HepG2 (cell line): Measurements from ENCODE around the gene TUBA4A. TPM values are rescaled to one million over a fixed set of nuclear protein-coding genes. Genes with fewer than 3 reads are reported as not detected.

Experiments
- ARHGAP35 ChIP-seq: sonication (generic); formaldehyde crosslinking; IDR thresholded peaks from 2 replicates; pipeline ENCODE4 v1.9.0; 2022; ENCODE audit warnings: mild to moderate bottlenecking, inconsistent platforms, moderate library complexity, missing genetic modification reagents, borderline replicate concordance
- ARID2 ChIP-seq: sonication (generic); formaldehyde crosslinking; IDR thresholded peaks from 2 replicates; pipeline ENCODE4 v1.8.1; 2022; ENCODE audit warnings: mild to moderate bottlenecking, missing genetic modification reagents, borderline replicate concordance
- ATF1 ChIP-seq: IDR thresholded peaks from 2 replicates; pipeline ENCODE4 v1.6.1; 2016; ENCODE audit warnings: mild to moderate bottlenecking, control low read depth
- BRD4 ChIP-seq: sonication (generic); formaldehyde crosslinking; IDR thresholded peaks from 2 replicates; pipeline ENCODE4 v1.4.0; 2020; ENCODE audit warnings: missing genetic modification reagents
- EZH2 ChIP-seq: conservative IDR thresholded peaks from 2 replicates; pipeline ENCODE4 v1.6.1; 2012; ENCODE audit warnings: mild to moderate bottlenecking, low read depth, low read length, moderate library complexity
- HHEX ChIP-seq: IDR thresholded peaks from 2 replicates; pipeline ENCODE4 v1.6.1; 2016; ENCODE audit warnings: control low read depth
- JUNB ChIP-seq: sonication (generic); formaldehyde crosslinking; IDR thresholded peaks from 2 replicates; pipeline ENCODE4 v1.8.0; 2022; ENCODE audit warnings: missing genetic modification reagents, mild to moderate bottlenecking, borderline replicate concordance
- ZNF3 ChIP-seq: IDR thresholded peaks from 2 replicates; pipeline ENCODE4 v1.7.0; 2017; ENCODE audit warnings: inconsistent platforms
- ZNF841 ChIP-seq: sonication (generic); formaldehyde crosslinking; IDR thresholded peaks from 2 replicates; pipeline ENCODE4 v1.8.1; 2023; ENCODE audit warnings: missing genetic modification reagents, borderline replicate concordance
- ZZZ3 ChIP-seq: sonication (generic); formaldehyde crosslinking; IDR thresholded peaks from 2 replicates; pipeline ENCODE4 v1.4.0; 2020; ENCODE audit warnings: missing genetic modification reagents, mild to moderate bottlenecking, borderline replicate concordance
- polyA plus RNA-seq, 8 experiments: library from polyadenylated mRNA; depleted of rRNA in 3 of 8; stranded (reverse) in 7 of 8; unstranded in 1 of 8; fragments of >200 nt; fragmentation: Illumina TruSeq in 4 of 8; extraction: Trizol in 4 of 8; gene quantifications; 2 replicates each; pipeline versions ENCODE4 v1.2.1 to v1.2.3, GENCODE V29; 2011 to 2016; ENCODE audit warnings: low read depth in 4 of 8, missing spikeins in 1 of 8, mixed read lengths in 1 of 8; ENCODE audit not compliant: insufficient read depth in 1 of 8
- total RNA-seq, 5 experiments: library from RNA; depleted of rRNA; stranded (reverse); fragments of >200 nt; fragmentation: Illumina TruSeq; extraction: Trizol; gene quantifications; 2 replicates each; pipeline ENCODE4 v1.2.3, GENCODE V29; 2016; ENCODE audit warnings: low read depth in 1 of 5
- TF ChIP-seq, protein P1 (sequence below): sonication (generic); formaldehyde crosslinking; IDR thresholded peaks from 2 replicates; pipeline ENCODE4 v1.4.0; 2020; ENCODE audit warnings: missing genetic modification reagents
- TF ChIP-seq, protein P2 (sequence below): sonication (generic); formaldehyde crosslinking; IDR thresholded peaks from 2 replicates; pipeline ENCODE4 v1.5.0; 2020; ENCODE audit warnings: missing genetic modification reagents
- TF ChIP-seq, protein P3 (sequence below): sonication (generic); formaldehyde crosslinking; IDR thresholded peaks from 2 replicates; pipeline ENCODE4 v1.8.0; 2022; ENCODE audit warnings: missing genetic modification reagents, mild to moderate bottlenecking, moderate library complexity, borderline replicate concordance
- TF ChIP-seq, protein P4 (sequence below): sonication (generic); formaldehyde crosslinking; IDR thresholded peaks from 2 replicates; pipeline ENCODE4 v1.4.0; 2020; ENCODE audit warnings: low read depth, mild to moderate bottlenecking, missing genetic modification reagents
- TF ChIP-seq, protein P5 (sequence below): IDR thresholded peaks from 2 replicates; pipeline ENCODE4 v1.6.1; 2016
- TF ChIP-seq, protein P6 (sequence below): IDR thresholded peaks from 2 replicates; pipeline ENCODE4 v1.6.1; 2016; ENCODE audit warnings: mild to moderate bottlenecking, missing biosample characterization, missing genetic modification reagents

TUBA4A gene
- total and polyA plus RNA-seq, 2 of the 13 experiments (the other 11 are each of a cell fraction or from before 2014, with no cell fraction given): 1.3 to 12.7 TPM

DNA sequence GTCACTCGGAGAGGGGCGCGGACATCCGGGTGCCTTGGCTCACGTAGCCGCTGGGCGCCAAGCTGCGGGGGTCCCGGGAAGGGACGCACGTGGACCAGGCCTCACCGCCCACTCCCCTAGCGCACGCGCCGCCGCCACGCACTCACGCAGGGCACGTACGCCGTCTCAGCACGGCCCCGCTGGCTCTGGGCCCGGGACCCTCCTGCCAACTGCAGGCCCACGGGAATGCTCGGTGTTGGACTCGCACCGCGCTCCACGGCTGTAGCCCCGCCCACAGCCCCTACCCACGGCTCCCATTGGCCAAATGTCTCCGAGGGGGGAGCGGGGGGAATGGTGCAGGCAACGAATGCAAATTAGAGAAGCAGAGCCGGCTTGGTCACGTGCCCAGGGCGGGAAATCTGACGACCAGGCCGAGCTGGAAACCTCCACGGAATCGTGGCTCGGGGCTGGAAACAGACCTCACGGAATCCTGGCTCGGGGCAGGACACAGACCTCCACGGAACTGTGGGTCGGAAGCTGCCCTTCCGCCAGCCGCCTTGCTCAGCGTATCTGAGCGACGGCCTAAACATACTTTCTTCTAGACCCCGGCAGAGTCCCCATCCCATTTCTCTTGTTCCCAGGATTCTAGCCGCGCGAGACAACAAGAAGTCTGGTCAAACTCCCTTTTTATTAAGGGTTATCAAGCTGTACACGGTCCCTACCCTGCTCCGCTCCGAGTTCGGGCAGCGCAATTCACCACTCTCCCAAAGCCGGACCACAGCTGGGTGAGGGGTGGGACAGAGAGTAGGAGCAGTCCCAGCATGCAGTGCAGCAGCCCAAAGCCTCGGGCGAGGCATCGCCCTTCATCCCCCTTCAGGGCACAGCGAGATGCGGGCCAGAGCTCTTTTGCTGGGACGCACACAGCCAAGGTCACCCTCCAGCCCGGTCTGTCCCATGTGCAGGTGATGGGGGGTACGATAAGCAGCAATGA lies 34.7 kb downstream of the TUBA4A start, which contains the start of gene ABCB6 (continued):
- TF ChIP-seq, protein P1, sequence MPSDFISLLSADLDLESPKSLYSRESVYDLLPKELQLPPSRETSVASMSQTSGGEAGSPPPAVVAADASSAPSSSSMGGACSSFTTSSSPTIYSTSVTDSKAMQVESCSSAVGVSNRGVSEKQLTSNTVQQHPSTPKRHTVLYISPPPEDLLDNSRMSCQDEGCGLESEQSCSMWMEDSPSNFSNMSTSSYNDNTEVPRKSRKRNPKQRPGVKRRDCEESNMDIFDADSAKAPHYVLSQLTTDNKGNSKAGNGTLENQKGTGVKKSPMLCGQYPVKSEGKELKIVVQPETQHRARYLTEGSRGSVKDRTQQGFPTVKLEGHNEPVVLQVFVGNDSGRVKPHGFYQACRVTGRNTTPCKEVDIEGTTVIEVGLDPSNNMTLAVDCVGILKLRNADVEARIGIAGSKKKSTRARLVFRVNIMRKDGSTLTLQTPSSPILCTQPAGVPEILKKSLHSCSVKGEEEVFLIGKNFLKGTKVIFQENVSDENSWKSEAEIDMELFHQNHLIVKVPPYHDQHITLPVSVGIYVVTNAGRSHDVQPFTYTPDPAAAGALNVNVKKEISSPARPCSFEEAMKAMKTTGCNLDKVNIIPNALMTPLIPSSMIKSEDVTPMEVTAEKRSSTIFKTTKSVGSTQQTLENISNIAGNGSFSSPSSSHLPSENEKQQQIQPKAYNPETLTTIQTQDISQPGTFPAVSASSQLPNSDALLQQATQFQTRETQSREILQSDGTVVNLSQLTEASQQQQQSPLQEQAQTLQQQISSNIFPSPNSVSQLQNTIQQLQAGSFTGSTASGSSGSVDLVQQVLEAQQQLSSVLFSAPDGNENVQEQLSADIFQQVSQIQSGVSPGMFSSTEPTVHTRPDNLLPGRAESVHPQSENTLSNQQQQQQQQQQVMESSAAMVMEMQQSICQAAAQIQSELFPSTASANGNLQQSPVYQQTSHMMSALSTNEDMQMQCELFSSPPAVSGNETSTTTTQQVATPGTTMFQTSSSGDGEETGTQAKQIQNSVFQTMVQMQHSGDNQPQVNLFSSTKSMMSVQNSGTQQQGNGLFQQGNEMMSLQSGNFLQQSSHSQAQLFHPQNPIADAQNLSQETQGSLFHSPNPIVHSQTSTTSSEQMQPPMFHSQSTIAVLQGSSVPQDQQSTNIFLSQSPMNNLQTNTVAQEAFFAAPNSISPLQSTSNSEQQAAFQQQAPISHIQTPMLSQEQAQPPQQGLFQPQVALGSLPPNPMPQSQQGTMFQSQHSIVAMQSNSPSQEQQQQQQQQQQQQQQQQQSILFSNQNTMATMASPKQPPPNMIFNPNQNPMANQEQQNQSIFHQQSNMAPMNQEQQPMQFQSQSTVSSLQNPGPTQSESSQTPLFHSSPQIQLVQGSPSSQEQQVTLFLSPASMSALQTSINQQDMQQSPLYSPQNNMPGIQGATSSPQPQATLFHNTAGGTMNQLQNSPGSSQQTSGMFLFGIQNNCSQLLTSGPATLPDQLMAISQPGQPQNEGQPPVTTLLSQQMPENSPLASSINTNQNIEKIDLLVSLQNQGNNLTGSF (CRISPR knock-in tag): peak; percentile 75
- TF ChIP-seq HHEX: no peak
- peak; percentile 96 for TF ChIP-seq ZZZ3 (CRISPR knock-in tag)
- TF ChIP-seq ZNF3 (CRISPR knock-in tag): 0 out of 2 replicates have a peak, but pooled peaks have one; percentile 15
- TF ChIP-seq, protein P2, sequence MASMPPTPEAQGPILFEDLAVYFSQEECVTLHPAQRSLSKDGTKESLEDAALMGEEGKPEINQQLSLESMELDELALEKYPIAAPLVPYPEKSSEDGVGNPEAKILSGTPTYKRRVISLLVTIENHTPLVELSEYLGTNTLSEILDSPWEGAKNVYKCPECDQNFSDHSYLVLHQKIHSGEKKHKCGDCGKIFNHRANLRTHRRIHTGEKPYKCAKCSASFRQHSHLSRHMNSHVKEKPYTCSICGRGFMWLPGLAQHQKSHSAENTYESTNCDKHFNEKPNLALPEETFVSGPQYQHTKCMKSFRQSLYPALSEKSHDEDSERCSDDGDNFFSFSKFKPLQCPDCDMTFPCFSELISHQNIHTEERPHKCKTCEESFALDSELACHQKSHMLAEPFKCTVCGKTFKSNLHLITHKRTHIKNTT (CRISPR knock-in tag): no peak
- TF ChIP-seq, protein P3, sequence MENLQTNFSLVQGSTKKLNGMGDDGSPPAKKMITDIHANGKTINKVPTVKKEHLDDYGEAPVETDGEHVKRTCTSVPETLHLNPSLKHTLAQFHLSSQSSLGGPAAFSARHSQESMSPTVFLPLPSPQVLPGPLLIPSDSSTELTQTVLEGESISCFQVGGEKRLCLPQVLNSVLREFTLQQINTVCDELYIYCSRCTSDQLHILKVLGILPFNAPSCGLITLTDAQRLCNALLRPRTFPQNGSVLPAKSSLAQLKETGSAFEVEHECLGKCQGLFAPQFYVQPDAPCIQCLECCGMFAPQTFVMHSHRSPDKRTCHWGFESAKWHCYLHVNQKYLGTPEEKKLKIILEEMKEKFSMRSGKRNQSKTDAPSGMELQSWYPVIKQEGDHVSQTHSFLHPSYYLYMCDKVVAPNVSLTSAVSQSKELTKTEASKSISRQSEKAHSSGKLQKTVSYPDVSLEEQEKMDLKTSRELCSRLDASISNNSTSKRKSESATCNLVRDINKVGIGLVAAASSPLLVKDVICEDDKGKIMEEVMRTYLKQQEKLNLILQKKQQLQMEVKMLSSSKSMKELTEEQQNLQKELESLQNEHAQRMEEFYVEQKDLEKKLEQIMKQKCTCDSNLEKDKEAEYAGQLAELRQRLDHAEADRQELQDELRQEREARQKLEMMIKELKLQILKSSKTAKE (CRISPR knock-in tag): no peak
- TF ChIP-seq ARHGAP35 (CRISPR knock-in tag): peak; percentile 97
- TF ChIP-seq ATF1 (CRISPR knock-in tag): no peak
- peak; percentile 97; the same call in 1 of the 2 replicates for TF ChIP-seq BRD4 (CRISPR knock-in tag)
- TF ChIP-seq ARID2 (CRISPR knock-in tag): peak; percentile 98
- TF ChIP-seq ZNF841 (CRISPR knock-in tag): no peak; the same call in 1 of the 2 replicates
- TF ChIP-seq JUNB: no peak
- TF ChIP-seq, protein P4, sequence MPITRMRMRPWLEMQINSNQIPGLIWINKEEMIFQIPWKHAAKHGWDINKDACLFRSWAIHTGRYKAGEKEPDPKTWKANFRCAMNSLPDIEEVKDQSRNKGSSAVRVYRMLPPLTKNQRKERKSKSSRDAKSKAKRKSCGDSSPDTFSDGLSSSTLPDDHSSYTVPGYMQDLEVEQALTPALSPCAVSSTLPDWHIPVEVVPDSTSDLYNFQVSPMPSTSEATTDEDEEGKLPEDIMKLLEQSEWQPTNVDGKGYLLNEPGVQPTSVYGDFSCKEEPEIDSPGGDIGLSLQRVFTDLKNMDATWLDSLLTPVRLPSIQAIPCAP: no peak
- TF ChIP-seq, protein P5, sequence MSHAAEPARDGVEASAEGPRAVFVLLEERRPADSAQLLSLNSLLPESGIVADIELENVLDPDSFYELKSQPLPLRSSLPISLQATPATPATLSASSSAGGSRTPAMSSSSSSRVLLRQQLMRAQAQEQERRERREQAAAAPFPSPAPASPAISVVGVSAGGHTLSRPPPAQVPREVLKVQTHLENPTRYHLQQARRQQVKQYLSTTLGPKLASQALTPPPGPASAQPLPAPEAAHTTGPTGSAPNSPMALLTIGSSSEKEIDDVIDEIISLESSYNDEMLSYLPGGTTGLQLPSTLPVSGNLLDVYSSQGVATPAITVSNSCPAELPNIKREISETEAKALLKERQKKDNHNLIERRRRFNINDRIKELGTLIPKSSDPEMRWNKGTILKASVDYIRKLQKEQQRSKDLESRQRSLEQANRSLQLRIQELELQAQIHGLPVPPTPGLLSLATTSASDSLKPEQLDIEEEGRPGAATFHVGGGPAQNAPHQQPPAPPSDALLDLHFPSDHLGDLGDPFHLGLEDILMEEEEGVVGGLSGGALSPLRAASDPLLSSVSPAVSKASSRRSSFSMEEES (CRISPR knock-in tag): peak; percentile 70
- no peak for TF ChIP-seq EZH2
- TF ChIP-seq, protein P6, sequence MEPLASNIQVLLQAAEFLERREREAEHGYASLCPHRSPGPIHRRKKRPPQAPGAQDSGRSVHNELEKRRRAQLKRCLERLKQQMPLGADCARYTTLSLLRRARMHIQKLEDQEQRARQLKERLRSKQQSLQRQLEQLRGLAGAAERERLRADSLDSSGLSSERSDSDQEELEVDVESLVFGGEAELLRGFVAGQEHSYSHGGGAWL (CRISPR knock-in tag): peak; percentile 98
